Activated CD8-positive, alpha-beta memory T cell treated with anti-CD3 and anti-CD28 coated beads for 1 hour (primary cell): Measurements from ENCODE around the gene PRR12.

Source experiments
- DNase-seq, 2 donors: peaks; one replicate each; pipeline ENCODE4 v3.0.0-alpha.2; 2020; ENCODE audit warnings: low read depth in 1 of 2; ENCODE audit errors: extremely low read depth in 1 of 2

PRR12 gene

GRCh38 chr19:49559928-49560327 lies 31.1 kb upstream of the PRR12 start:
- DNase-seq, result no peak

GRCh38 chr19:49560358-49560900 lies 30.6 kb upstream of the PRR12 start:
- DNase-seq, result no peak

GRCh38 chr19:49564616-49565045 lies 26.4 kb upstream of the PRR12 start:
- no peak for DNase-seq

GRCh38 chr19:49565261-49565660 lies 25.7 kb upstream of the PRR12 start:
- no peak for DNase-seq

- no peak for DNase-seq
Observed at GRCh38 chr19:49566302-49566701, 24.7 kb upstream of the PRR12 start.

GRCh38 chr19:49567861-49568441 lies 23.0 kb upstream of the PRR12 start:
- peak in 1 of 2 donors; percentile 62 for DNase-seq

- DNase-seq, result no peak
Observed at GRCh38 chr19:49570138-49570856, 20.7 kb upstream of the PRR12 start.

GRCh38 chr19:49570997-49571676 lies 19.8 kb upstream of the PRR12 start:
- DNase-seq, result no peak

GRCh38 chr19:49573009-49573408 lies 18.0 kb upstream of the PRR12 start:
- no peak for DNase-seq

GRCh38 chr19:49573425-49573824 lies 17.6 kb upstream of the PRR12 start:
- no peak for DNase-seq

- no peak for DNase-seq
Observed at GRCh38 chr19:49574206-49574755, 16.7 kb upstream of the PRR12 start.

- no peak for DNase-seq
Observed at GRCh38 chr19:49579193-49579592, 11.8 kb upstream of the PRR12 start.

- DNase-seq, result no peak
Observed at GRCh38 chr19:49579947-49580263, 11.1 kb upstream of the PRR12 start.

GRCh38 chr19:49580264-49581006 lies 10.5 kb upstream of the PRR12 start, which contains the start of gene NOSIP:
Gene NOSIP, minus strand, starts transcription at chr19:49580556. Its CDS starts 19,865 bp downstream, at chr19:49560691.
- DNase-seq, result peak; percentile 91 to 95

- DNase-seq, result no peak
Observed at GRCh38 chr19:49581007-49581508, 9.9 kb upstream of the PRR12 start, which contains the start of gene PRRG2. Gene PRRG2, plus strand, starts transcription at chr19:49581316. Its CDS starts 1,904 bp downstream, at chr19:49583220.

- no peak for DNase-seq
Observed at GRCh38 chr19:49583239-49583638, 7.7 kb upstream of the PRR12 start.

- DNase-seq, result no peak
Observed at GRCh38 chr19:49585023-49585422, 6.0 kb upstream of the PRR12 start.

- DNase-seq, result no peak
Observed at GRCh38 chr19:49587227-49587626, 3.8 kb upstream of the PRR12 start.

GRCh38 chr19:49588365-49589122 lies 2.4 kb upstream of the PRR12 start:
- no peak for DNase-seq

- DNase-seq, result no peak
Observed at GRCh38 chr19:49589502-49589905, 1.5 kb upstream of the PRR12 start.
